GM18499 (cell line): ENCODE results near the gene NTM.

Experiments used
- ATAC-seq: cut with Tn5 transposase; IDR thresholded peaks from one replicate; pipeline ENCODE4 v1.9.1; 2021; ENCODE audit warnings: moderate number of reproducible peaks; ENCODE audit not compliant: insufficient read depth, unreplicated experiment

NTM gene

DNA sequence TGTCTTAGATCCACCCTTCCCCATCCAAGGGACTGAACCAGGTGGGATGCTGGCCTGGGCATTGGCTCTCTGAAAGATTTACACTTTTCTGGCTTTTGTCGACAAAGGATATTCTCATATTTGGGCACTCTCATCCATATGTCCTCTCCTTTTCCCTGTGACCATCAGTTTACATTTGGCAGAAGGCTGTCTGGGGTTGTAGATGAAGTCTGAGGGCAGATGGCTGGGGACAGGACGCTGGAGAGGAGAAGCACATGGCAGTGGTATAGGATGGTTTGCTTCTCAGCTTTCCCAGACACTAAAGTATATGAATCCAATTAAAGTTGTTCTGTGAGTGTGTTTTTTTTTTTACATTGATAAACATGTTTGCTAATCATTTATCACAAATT is 757.5 kb downstream of the NTM start:
- ATAC-seq, result no peak

DNA sequence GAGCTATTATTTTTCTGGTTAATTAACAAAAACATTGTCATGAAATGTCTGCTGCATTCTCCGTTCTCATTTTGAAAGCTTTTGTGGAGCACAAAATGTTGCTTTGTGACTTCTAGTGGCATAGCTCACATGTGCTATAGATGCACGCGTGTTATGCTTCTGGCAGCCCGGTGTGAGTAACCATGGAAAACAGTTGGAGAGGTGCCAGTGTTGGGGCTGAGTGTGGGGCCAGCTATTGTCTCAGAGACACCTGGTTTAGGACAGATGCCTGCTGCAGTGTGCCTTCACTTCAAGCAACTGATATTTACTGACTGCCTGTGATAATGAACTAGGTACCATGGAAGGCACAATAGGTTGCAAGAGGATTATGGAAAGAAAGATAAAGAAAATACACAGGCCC is 760.6 kb downstream of the NTM start:
- no peak for ATAC-seq

DNA sequence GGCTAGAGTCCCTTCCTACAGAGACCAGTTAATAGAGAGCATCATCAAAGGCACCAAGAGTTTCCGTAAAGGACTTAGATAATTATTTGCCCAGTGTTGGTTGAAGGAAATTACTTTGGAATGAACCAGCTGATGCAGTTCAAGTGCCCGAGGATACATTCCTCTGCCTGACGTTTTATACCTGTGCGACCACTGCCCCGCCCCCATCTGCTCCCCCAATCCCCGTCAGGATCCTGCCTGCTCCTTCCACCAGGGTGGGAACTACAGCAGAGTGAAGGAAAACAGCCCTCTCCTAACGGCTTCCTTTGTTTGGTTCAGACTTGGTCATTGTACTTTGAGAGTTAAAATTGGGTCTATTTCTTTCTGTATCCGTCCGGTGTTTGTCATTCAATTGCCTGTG is 761.5 kb downstream of the NTM start:
- ATAC-seq, result no peak

DNA sequence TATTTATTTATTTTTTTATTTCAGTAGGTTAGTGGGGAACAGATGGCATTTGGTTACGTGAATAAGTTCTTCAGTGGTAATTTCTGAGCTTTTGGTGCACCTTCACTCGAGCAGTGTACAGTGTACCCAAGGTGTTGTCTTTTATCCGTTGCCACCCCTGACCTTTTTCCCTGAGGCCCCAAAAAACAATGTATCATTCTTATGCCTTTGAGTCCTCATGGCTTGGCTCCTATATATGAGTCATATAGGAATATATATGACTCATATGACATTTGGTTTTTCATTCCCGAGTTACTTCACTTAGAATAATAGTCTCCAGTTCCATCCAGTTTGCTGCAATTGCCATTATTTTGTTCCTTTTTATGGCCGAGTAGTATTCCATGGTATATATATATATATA is 763.9 kb downstream of the NTM start:
- no peak for ATAC-seq

DNA sequence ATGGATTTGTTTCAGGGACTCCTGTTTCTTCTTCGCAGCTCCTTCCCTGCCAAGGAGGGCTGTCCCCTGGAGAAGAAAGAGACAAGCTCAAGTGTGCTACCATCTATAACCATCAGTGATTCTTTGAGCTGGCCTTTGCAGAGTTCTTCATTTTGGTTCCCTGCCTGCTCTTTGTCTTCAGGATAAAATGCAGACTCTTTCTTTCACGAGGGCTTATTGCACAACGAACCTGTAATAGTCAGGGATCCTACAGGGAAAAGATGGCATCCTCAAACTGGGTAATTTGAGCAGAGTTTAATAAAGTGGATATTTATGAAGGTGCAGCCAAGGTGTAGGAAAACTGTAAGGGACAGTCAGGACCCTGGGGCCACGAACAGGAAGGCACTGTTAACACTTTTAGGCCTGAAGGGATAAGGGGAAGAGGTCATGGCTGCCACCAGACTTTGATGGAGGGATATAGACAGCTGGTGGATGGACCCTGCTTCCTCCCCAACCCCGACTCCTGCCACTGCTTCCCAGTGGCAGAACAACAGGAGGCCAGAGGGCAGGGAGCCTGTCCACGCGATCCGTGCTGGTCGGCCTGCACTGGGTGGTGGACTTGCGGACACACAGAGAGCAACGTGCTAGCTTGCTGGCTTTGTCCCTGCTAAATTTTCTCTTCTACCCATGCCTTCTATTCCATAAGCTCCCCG is 767.0 kb downstream of the NTM start:
- no peak for ATAC-seq

DNA sequence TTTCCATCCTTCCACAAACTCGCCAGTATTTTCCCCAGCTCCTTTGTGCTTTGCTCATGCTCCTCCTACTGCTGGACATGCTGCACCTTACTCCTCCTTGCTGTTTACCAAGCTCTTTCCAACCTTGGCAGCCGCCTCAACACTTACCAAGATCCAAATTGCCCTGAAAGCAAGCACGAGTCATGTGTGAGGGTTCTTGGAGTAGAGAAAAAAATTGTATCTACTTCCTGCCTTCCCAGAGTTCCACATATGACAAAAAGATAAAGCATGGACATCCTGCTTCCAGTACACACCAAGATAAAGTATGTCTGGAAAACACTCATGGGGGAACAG is 767.5 kb downstream of the NTM start:
- ATAC-seq, result no peak

DNA sequence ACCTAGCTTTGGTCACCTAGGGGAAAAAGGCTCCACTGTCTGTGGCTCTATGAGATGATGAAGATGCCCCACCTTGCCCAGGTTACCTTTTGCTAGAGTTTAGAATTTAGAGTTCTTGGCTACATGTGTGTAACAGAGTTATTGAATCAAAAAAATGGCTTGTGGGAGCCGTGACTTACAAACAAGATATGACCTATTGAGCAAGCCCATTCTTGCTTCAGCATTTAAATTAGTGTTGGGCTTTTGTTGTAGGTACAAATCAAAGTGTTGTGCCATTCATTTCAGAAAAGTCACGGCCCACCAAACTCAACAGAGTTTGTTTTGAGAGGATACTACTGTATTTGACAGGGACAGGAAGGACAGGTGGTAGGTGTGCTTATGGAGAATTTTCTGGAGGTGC is 768.8 kb downstream of the NTM start:
- no peak for ATAC-seq

DNA sequence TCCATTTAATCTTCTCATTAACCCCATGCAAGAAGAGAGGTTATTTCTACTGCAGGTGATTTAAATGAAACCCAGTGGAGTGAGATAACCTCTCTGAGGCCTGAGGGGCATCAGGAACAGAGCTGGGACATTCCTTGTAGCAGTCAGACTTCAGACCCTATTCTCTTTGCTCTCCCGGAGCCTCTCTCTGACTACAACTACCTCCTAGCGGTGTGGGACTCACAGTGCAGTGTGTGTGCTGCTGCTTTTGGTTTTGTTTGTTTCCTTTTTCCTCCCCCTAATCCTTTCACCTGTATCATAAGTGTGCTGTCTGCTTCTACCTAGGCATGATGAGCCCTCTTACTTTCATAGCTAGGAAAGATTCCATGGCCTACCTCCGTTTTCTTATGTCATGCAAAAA is 769.6 kb downstream of the NTM start:
- no peak for ATAC-seq

DNA sequence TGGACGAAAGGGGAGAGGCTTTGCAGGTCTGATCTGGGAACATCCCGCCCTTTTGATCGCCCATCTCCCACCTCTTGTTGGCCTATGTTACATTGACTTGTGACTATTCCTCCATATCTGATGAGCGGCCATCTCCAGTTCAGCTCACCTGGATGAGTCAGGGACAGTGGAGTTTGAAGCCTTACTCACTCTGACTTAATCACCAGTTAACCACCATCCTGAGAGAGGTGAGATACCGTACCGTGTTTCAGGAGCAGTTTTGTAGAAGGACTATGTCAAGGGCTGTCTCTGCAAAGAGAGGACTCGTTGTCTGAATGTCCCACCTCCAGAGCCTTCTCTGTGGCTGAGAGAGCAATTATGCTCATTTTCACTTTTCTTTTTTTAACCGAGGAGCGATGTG is 771.7 kb downstream of the NTM start:
- ATAC-seq, result no peak

DNA sequence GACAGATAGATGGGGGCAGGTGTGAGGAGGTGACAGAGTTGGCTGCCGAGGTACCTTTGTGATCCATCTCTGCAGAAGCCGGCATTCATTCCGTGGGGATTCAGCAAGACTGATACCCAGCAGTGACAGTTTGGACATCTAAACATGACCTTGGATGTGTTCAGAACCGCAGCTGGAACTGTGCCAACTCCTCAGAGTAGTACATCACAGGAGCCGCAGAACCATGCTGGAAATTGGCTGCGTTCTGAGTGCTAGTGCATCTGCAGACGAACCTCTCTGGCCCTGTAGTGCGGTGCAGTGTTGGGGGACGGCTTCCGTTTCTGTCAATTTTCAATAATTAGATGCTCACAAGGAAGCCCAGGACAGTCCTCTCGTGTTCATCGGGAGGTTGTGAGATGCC is 772.1 kb downstream of the NTM start:
- ATAC-seq, result no peak

DNA sequence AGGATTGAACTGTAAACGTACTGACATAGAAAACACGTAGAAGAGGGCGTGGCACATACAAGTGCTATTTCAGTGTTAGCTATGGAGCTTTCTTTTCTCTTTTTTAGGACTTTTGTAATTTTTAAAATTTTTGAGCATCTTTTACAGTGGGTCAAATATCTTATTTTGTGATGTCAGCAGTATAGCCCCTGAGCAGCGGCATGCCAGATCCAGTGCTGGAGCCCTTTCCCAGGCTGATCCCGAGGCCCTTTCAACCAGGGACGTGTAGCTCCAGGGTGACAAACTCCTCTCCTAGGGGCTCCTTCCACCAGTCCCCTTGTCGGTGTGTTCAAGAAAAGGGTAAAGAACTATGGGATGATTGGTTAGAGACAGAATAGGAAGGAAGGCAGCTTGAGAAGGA is 777.0 kb downstream of the NTM start:
- no peak for ATAC-seq

DNA sequence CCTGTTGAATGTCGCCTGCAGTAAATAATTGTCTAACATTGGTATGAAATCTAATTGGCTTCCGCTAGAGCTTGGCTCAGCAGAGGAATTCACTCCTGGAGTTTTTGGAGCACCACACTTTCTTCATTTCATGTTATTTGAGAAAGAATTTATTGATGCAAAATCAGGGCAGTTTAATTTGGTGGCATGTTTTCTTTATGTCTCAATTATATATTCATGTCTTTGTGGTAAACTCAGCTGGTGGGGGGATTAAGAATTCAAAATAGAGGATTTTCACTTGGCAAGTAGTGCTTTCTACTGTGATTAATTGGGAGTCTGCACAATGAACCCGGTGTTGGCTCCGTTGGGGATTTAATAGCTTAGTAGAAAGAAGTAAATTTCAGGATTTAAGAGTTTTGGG is 784.4 kb downstream of the NTM start:
- ATAC-seq, result no peak

DNA sequence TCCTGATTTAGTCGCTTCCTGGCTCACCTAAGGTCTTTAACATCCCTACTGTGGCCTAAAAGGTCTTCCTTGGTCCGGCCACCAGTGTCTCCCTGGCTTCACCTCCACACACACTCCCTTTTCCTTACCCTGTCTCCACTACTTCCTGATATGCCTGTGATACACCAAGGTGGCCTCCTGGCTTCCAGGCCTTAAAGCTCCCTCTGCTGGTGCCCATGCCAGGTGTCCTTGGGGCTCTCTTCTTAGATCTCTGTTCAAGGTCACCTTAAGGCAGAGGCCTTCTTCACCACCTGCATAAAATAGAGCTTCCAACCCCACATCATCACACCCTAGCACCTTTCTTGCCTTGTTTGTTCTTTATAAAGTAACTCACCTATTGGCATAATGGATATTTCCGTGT is 787.7 kb downstream of the NTM start:
- ATAC-seq, result no peak

DNA sequence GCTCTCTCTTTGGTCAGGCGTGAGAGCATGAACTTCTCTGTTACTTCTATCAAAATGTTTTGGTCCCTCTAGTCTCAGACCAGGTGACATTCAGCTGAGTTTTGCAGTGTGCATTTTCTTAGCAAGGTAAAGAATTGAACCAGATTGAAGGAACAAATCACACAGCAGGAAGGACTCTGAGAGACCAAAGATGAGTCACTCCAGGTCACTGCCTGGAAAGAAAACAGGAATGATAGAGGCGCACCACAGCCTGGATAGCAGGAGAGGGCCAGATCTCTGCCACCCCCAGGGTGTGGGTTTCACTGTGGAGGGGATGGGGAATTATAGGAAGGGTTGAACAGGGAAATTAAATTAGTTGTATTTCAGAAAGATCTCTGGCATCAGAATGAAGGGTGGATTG is 788.3 kb downstream of the NTM start:
- no peak for ATAC-seq

DNA sequence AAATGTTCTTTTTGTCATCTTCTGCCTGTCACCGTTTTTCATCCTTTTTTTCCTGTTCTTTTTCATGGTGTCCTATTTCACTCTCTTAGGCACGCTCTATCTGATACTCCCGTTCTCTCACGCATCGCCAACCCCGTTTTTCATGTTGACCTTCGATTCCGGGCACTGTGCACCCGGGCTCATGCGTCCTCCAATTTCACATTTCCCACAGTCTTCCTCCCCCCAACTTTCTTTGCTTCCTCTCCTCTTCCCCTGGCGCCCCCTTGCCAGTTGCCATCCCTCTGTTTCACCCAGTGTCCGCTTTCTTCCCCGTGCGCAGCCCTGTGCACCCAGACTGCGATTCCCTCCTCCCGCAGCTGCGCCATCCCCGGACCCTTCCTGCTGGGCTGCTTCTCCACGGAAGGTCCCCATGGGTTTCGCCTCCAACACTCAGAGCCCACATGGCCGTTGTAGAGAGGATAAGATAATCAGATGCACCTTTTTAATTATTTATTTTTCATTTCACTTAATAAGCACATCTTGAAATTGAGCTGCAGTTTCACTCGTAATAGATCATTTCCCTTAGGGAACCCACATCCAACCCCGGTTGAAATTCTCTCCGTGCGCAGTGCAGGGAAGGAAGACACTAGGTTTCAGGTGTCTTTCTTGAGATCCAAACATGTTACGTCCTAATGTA is 791.1 kb downstream of the NTM start:
- no peak for ATAC-seq

DNA sequence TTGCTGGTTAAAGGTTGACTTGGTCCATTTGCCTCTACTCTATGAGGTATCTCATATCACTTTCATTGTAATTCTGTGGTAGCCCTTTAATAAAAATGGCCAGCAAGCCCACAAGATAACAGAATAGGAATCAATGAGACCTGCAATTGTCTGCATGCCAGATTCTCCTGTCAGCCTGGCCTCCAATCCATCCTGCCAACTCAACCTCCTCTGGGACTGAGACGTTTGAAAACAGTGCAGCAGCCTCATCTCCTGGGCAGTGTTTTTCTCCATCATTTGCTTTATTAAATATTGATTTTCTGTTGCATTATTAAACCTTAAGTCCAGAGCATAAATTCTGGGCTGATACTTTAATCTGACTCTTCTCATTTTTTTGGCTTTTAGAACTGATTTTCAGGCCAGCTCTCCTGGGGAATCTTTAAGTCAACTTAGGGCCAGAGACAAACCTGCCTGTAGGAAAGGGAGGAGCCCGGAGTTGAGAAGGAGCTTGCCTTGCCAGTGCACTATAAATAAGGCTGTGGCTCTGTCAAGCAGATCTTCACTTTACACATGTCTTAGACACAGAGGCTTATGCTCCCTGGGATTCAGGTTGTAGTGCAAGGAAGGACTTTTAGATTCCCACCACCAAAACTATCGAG is 798.0 kb downstream of the NTM start:
- ATAC-seq, result no peak

DNA sequence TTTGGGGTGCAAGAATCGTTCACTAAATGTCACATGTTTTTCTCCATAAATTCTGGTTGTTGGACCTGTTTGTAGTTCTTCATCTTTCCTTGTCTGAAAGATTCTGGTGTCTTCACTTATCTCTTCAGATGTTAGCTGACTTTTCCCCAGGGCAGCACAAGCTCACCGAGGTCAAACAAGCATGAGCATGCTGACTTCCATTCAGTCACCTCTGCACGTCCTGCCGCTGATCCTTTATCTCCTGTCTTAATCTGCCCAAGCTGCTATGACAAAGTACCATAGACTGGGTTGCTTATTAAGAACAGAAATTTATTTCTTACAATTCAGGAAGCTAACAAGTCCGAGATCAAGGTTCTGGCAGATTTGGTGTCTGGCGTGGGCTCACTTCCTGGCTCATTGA is 800.6 kb downstream of the NTM start:
- ATAC-seq, result no peak

DNA sequence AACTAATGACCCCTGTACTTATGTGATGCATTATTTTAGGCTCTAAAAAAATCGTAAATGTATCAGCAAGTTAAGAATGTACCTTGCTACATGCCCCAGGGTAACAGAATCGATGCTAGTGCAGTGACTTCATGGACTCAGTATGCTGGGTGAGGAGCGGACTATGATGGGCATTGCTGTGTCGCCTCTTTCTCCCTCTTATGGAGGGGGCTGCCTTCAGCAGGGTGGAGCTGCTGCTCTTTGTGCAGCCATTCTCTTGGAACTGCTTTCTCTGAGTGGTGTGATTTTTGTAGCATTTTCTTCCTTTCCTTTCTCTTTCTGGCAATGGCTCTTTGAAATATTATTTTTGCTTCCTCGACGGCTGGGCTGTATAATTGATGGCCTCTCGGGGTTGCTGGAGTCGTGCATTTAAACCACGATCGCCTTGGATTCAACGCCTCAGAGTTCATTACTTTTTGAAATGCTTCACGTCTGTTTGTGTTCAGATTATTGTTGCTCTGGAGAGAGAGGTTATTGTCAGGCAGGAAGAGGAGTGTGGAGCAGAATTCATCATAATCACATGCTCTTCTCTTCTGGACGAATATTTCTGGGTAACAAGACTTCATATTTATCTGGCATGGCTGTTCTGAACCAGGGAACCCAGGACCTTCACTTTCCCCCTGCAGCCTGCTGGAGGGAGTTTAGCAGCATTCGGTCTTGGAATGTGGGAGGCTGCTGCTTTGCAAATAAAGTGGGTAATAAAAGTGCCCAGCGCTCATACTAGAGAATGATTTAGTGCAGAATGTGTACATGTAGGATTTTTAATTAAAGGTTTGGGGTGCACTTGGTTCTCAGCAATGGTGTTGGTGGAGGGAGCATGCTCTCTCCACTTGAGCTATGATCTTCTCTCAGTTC is 804.2 kb downstream of the NTM start:
- no peak for ATAC-seq

DNA sequence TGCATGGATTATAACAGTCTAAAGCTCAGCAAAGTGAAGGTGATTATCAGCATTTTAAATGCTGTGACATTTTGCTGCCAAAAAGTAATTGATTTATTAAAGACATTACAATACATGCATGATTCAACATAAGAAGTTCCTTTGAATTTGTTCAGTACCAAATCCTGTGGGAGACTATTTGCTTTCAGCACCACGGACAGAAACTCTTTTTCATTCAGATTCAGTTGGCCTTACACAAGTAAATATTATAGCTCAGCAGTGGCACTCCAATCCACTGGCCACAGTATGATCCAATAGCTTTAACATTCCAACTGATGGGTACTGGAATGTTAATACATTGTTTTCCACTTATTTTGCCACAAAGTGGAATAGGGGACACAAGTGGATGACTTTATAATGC is 806.7 kb downstream of the NTM start:
- ATAC-seq, result no peak

DNA sequence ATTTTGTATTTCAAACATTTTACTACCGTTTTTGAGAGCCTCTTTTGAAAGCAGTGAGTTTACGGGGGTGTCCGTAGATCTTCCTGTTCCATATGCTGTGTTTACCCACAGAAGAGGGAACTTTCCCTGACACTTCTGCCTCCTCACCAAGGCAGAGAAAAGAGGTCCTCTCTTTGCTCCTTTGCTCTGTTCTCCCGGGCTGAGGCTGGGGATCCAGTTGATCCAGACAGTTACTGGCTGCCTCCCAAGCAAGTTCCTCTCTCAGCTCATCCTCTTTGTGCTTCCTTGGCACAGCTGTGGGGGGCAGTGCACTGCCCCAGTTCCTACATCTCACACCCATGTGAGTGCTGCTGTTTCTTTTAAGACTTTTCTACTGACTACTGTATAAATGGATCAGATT is 813.7 kb downstream of the NTM start:
- no peak for ATAC-seq
